ENCODE results near the gene CRIM1. TPM values are rescaled to one million over a fixed set of nuclear protein-coding genes. Genes with fewer than 3 reads are reported as not detected.

CRIM1 gene
- total RNA-seq, 1 experiment from 2014 or later = 24.1 TPM

- H3K4me1 Mint-ChIP-seq = peaks cover 35% of the 10 kb centered on the region
- TF ChIP-seq USF2 (CRISPR knock-in tag; IDR thresholded peaks at IDR 0.05) = no peak
- no peak for TF ChIP-seq PRRX2 (CRISPR knock-in tag; IDR thresholded peaks at IDR 0.05)
- TF ChIP-seq MYBL2 (CRISPR knock-in tag; IDR thresholded peaks at IDR 0.05) = no peak
- TF ChIP-seq TP53 (CRISPR knock-in tag; IDR thresholded peaks at IDR 0.05) = no peak
- no peak for TF ChIP-seq JAZF1 (CRISPR knock-in tag; IDR thresholded peaks at IDR 0.05)
- no peak overlapping the region for H3K4me3 Mint-ChIP-seq
- H3K27me3 Mint-ChIP-seq (ENCODE audit: low read depth) = no peaks in the 10 kb centered on the region
- DNase-seq (ENCODE audit: low spot score) (no peak), ATAC-seq (no peak)
- no peaks in the 10 kb centered on the region for H3K9me3 Mint-ChIP-seq
- CTCF ChIA-PET = interaction anchor here (1.7 kb wide), 1 partner anchor 16 kb away, joined by 6 read pairs; no protein-coding TSS in a partner anchor
- POLR2A ChIA-PET = no interaction called here
- H3K27ac Mint-ChIP-seq = no peak overlapping the region
- H3K36me3 Mint-ChIP-seq = no peaks in the 10 kb centered on the region
These were observed 135.2 kb downstream of the CRIM1 start for GRCh38 chr2:36490749-36491148.

DNA sequence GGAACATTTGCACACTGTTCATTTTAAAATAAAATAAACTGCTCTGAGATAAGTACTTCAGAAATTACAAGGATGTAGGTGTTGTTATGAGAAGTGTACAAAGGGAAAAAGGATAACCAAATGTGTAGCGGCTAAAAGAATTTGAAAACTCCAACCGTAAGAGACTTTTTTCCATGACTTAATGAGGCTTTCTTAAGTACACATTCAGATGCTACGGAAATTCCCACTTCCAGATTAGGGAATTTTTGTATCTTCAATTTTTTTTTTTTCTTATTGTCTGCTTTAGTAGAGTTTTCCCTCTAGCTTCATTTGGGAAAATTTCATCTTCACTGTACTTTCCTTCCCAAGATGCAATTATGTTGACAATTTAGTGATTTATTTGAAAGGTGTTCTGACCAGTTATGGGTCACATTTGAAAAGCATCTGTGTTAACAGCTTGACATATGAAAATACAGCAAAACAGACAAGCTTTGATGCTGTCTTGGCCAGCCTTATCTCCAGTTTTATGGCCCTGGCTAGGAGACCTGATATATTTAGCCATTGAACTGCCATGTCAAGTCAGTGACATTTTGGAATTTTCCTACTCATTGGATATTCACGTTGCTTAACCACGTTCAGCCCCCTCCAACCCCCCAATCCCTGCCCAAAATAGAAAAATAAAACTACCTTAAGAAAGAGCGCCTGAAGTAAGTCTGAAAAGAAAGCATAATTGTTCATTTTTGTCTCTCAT is 136.8 kb downstream of the CRIM1 start:
- H3K27me3 Mint-ChIP-seq (ENCODE audit: low read depth) = no peaks in the 10 kb centered on the region
- POLR2A ChIA-PET = interaction anchor here (0.5 kb wide), 1 partner anchor 44 kb away, joined by 3 read pairs; no protein-coding TSS in a partner anchor
- H3K27ac Mint-ChIP-seq = peak overlapping the region; percentile 25; the same call in 1 of the 2 replicates
- TF ChIP-seq MAX (CRISPR knock-in tag; IDR thresholded peaks at IDR 0.05) (no peak), HMGA2 (CRISPR knock-in tag; IDR thresholded peaks at IDR 0.05) (no peak), ZNF671 (CRISPR knock-in tag; IDR thresholded peaks at IDR 0.05) (no peak), IRF2 (CRISPR knock-in tag; IDR thresholded peaks at IDR 0.05; ENCODE audit: borderline replicate concordance, low read depth) (no peak), FOXK1 (CRISPR knock-in tag; IDR thresholded peaks at IDR 0.05) (no peak), ZBTB43 (CRISPR knock-in tag; IDR thresholded peaks at IDR 0.05) (no peak), TEAD4 (CRISPR knock-in tag; IDR thresholded peaks at IDR 0.05) (no peak), STAT6 (CRISPR knock-in tag; conservative IDR thresholded peaks at IDR 0.05; ENCODE audit: low read depth) (no peak), ZNF281 (CRISPR knock-in tag; IDR thresholded peaks at IDR 0.05) (no peak)
- TF ChIP-seq, protein P1, sequence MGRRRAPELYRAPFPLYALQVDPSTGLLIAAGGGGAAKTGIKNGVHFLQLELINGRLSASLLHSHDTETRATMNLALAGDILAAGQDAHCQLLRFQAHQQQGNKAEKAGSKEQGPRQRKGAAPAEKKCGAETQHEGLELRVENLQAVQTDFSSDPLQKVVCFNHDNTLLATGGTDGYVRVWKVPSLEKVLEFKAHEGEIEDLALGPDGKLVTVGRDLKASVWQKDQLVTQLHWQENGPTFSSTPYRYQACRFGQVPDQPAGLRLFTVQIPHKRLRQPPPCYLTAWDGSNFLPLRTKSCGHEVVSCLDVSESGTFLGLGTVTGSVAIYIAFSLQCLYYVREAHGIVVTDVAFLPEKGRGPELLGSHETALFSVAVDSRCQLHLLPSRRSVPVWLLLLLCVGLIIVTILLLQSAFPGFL (CRISPR knock-in tag; IDR thresholded peaks at IDR 0.05; ENCODE audit: borderline replicate concordance) = no peak
- TF ChIP-seq, protein P2, sequence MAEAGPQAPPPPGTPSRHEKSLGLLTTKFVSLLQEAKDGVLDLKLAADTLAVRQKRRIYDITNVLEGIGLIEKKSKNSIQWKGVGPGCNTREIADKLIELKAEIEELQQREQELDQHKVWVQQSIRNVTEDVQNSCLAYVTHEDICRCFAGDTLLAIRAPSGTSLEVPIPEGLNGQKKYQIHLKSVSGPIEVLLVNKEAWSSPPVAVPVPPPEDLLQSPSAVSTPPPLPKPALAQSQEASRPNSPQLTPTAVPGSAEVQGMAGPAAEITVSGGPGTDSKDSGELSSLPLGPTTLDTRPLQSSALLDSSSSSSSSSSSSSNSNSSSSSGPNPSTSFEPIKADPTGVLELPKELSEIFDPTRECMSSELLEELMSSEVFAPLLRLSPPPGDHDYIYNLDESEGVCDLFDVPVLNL (CRISPR knock-in tag; IDR thresholded peaks at IDR 0.05; ENCODE audit: borderline replicate concordance, low read depth) = no peak
- TF ChIP-seq, protein P3, sequence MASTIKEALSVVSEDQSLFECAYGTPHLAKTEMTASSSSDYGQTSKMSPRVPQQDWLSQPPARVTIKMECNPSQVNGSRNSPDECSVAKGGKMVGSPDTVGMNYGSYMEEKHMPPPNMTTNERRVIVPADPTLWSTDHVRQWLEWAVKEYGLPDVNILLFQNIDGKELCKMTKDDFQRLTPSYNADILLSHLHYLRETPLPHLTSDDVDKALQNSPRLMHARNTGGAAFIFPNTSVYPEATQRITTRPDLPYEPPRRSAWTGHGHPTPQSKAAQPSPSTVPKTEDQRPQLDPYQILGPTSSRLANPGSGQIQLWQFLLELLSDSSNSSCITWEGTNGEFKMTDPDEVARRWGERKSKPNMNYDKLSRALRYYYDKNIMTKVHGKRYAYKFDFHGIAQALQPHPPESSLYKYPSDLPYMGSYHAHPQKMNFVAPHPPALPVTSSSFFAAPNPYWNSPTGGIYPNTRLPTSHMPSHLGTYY (CRISPR knock-in tag; IDR thresholded peaks at IDR 0.05) = no peak
- TF ChIP-seq, protein P4, sequence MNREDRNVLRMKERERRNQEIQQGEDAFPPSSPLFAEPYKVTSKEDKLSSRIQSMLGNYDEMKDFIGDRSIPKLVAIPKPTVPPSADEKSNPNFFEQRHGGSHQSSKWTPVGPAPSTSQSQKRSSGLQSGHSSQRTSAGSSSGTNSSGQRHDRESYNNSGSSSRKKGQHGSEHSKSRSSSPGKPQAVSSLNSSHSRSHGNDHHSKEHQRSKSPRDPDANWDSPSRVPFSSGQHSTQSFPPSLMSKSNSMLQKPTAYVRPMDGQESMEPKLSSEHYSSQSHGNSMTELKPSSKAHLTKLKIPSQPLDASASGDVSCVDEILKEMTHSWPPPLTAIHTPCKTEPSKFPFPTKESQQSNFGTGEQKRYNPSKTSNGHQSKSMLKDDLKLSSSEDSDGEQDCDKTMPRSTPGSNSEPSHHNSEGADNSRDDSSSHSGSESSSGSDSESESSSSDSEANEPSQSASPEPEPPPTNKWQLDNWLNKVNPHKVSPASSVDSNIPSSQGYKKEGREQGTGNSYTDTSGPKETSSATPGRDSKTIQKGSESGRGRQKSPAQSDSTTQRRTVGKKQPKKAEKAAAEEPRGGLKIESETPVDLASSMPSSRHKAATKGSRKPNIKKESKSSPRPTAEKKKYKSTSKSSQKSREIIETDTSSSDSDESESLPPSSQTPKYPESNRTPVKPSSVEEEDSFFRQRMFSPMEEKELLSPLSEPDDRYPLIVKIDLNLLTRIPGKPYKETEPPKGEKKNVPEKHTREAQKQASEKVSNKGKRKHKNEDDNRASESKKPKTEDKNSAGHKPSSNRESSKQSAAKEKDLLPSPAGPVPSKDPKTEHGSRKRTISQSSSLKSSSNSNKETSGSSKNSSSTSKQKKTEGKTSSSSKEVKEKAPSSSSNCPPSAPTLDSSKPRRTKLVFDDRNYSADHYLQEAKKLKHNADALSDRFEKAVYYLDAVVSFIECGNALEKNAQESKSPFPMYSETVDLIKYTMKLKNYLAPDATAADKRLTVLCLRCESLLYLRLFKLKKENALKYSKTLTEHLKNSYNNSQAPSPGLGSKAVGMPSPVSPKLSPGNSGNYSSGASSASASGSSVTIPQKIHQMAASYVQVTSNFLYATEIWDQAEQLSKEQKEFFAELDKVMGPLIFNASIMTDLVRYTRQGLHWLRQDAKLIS (CRISPR knock-in tag; IDR thresholded peaks at IDR 0.05; ENCODE audit: borderline replicate concordance) = no peak

More for the DNA sequence above, 136.8 kb downstream of the CRIM1 start:
- ATAC-seq = no peak
- Mint-ChIP-seq H3K36me3 (no peaks in the 10 kb centered on the region), H3K4me1 (peaks cover 27% of the 10 kb centered on the region), H3K4me3 (no peak overlapping the region), H3K9me3 (no peaks in the 10 kb centered on the region)
- CTCF ChIA-PET = interaction anchor here (1.7 to 2.4 kb wide), 2 partner anchors 15 to 140 kb away, joined by 6 read pairs; no protein-coding TSS in a partner anchor
- no peak for DNase-seq (ENCODE audit: low spot score)
